MM.1S (cell line): ENCODE results near the gene ABCB9.

Source experiments
- DNase-seq: peaks from one replicate; pipeline ENCODE4 v3.0.0-alpha.2; 2015
- H2AFZ ChIP-seq: fragments of 300-600 bp; sonication (generic); 2 replicates; pipeline ENCODE4 v1.6.0; 2016; ENCODE audit warnings: antibody characterized with exemption, low read length
- H3F3A ChIP-seq: fragments of 300-600 bp; sonication (generic); 2 replicates; pipeline ENCODE4 v1.6.1; 2016; ENCODE audit warnings: mild to moderate bottlenecking, antibody characterized with exemption, low read length, moderate library complexity, mixed read lengths; ENCODE audit not compliant: insufficient read depth
- H3K27ac ChIP-seq: fragments of 300-600 bp; sonication (generic); 2 replicates; pipeline ENCODE4 v1.5.1; 2016; ENCODE audit warnings: mild to moderate bottlenecking, low read length
- H3K27me3 ChIP-seq: fragments of 300-600 bp; sonication (generic); replicated peaks from 2 replicates; pipeline ENCODE4 v1.6.0; 2016; ENCODE audit warnings: low read length; ENCODE audit not compliant: insufficient read depth
- H3K36me3 ChIP-seq: fragments of 300-600 bp; sonication (generic); replicated peaks from 2 replicates; pipeline ENCODE4 v1.6.1; 2016; ENCODE audit warnings: mild to moderate bottlenecking, low read length, mixed read lengths; ENCODE audit not compliant: insufficient read depth
- H3K4me1 ChIP-seq: fragments of 300-600 bp; sonication (generic); 2 replicates; pipeline ENCODE4 v1.6.1; 2016; ENCODE audit warnings: low read length, mixed read lengths
- H3K4me2 ChIP-seq: fragments of 300-600 bp; sonication (generic); 2 replicates; pipeline ENCODE4 v1.6.0; 2016; ENCODE audit warnings: low read depth, low read length
- H3K4me3 ChIP-seq: fragments of 300-600 bp; sonication (generic); 2 replicates; pipeline ENCODE4 v1.5.1; 2016; ENCODE audit warnings: low read length, mixed read lengths
- H3K79me2 ChIP-seq: fragments of 300-600 bp; sonication (generic); 2 replicates; pipeline ENCODE4 v1.6.1; 2016; ENCODE audit warnings: mixed run types, low read length, mixed read lengths
- H3K9ac ChIP-seq: fragments of 300-600 bp; sonication (generic); 2 replicates; pipeline ENCODE4 v1.6.1; 2016; ENCODE audit warnings: low read length, mixed read lengths
- H3K9me2 ChIP-seq: fragments of 300-600 bp; sonication (generic); replicated peaks from 2 replicates; pipeline ENCODE4 v1.6.1; 2016; ENCODE audit warnings: mild to moderate bottlenecking, low read length, mixed read lengths; ENCODE audit not compliant: insufficient read depth
- H3K9me3 ChIP-seq: fragments of 300-600 bp; sonication (generic); replicated peaks from 2 replicates; pipeline ENCODE4 v1.6.1; 2016; ENCODE audit warnings: mild to moderate bottlenecking, low read length, mixed read lengths; ENCODE audit not compliant: insufficient read depth
- H4K20me1 ChIP-seq: fragments of 300-600 bp; sonication (generic); 2 replicates; pipeline ENCODE4 v1.6.1; 2016; ENCODE audit warnings: mild to moderate bottlenecking, low read length, moderate library complexity, mixed read lengths; ENCODE audit not compliant: insufficient read depth
- EZH2 ChIP-seq: fragments of 300-600 bp; sonication (generic); optimal IDR thresholded peaks from 2 replicates; pipeline ENCODE3; 2017; ENCODE audit warnings: low read depth, mild to moderate bottlenecking, antibody characterized with exemption, low read length, mixed read lengths
- EZH2phosphoT487 ChIP-seq: fragments of 300-600 bp; sonication (generic); IDR thresholded peaks from 2 replicates; pipeline ENCODE4 v1.6.1; 2018; ENCODE audit warnings: antibody characterized with exemption, low read length
- TF ChIP-seq, protein P1 (sequence below): fragments of 300-600 bp; sonication (generic); IDR thresholded peaks from 2 replicates; pipeline ENCODE4 v1.5.1; 2016; ENCODE audit warnings: antibody characterized with exemption, low read length, mixed read lengths

The ABCB9 gene

DNA sequence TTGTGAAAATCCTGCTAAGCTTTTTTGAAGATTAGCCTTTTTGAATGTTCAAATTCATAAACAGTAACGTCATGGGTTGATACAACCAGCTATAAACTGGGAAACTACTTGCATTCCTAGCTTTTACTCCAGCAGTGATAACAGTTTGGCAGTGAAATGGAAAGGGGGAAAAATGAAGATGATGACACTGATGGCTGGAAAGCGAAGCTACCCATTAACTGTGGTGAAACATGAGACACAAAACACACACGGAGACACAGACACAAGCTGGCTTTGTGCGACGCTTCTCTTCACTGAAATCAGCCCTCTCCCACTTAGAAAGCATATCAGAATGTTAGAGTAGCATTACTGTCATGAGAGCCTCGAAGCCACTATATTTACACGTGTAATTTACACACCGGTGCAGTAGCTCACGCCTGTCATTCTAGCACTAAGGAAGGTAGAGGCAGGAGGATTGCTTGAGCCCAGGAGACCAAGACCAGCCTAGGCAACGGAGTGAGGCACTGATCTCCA lies 86.1 kb downstream of the ABCB9 start:
- no peaks in the 10 kb centered on the region; the same call in 1 of the 2 replicates for H4K20me1 ChIP-seq
- no peaks in the 10 kb centered on the region; the same call in 1 of the 2 replicates for H3K36me3 ChIP-seq
- H3K27ac ChIP-seq: peak overlapping the region; percentile 97; the same call in 1 of the 2 replicates
- peaks cover 90% of the 10 kb centered on the region for H3K79me2 ChIP-seq
- no peaks in the 10 kb centered on the region for H3K9me3 ChIP-seq
- no peak for TF ChIP-seq EZH2phosphoT487
- TF ChIP-seq EZH2: no peak
- TF ChIP-seq, protein P1, sequence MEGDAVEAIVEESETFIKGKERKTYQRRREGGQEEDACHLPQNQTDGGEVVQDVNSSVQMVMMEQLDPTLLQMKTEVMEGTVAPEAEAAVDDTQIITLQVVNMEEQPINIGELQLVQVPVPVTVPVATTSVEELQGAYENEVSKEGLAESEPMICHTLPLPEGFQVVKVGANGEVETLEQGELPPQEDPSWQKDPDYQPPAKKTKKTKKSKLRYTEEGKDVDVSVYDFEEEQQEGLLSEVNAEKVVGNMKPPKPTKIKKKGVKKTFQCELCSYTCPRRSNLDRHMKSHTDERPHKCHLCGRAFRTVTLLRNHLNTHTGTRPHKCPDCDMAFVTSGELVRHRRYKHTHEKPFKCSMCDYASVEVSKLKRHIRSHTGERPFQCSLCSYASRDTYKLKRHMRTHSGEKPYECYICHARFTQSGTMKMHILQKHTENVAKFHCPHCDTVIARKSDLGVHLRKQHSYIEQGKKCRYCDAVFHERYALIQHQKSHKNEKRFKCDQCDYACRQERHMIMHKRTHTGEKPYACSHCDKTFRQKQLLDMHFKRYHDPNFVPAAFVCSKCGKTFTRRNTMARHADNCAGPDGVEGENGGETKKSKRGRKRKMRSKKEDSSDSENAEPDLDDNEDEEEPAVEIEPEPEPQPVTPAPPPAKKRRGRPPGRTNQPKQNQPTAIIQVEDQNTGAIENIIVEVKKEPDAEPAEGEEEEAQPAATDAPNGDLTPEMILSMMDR: no peak
- H3K4me2 ChIP-seq: peak overlapping the region; percentile 60
- no peak for DNase-seq
- peaks cover 73% of the 10 kb centered on the region for H3K4me1 ChIP-seq
- H2AFZ ChIP-seq: no peak overlapping the region
- no peaks in the 10 kb centered on the region for H3K27me3 ChIP-seq
- H3K9me2 ChIP-seq: no peaks in the 10 kb centered on the region
- peaks cover 46% of the 10 kb centered on the region for H3F3A ChIP-seq
- no peak overlapping the region for H3K4me3 ChIP-seq
- no peak overlapping the region for H3K9ac ChIP-seq
